ENCODE data around the gene CABLES1. TPM values are rescaled to one million over a fixed set of nuclear protein-coding genes. Genes with fewer than 3 reads are reported as not detected.
"Not testable (repeated sequence)": the region's sequence is repeated elsewhere in the genome, so short reads cannot be mapped to it uniquely, and the experiment has no call there.

CABLES1 gene
- total RNA-seq = 6.9 and 7.2 TPM in 2 replicates
- 10.8 TPM in 2 replicates for polyA plus RNA-seq

- peaks cover 32% of the 10 kb centered on the region for H3K79me2 ChIP-seq
- no peaks in the 10 kb centered on the region for H3K9me2 ChIP-seq (replicated peaks; ENCODE audit: insufficient read depth)
- 5% methylated on average over 42 of the region's 67 CpGs for WGBS (ENCODE audit: low lambda C conversion rate, missing lambda C conversion rate)
- H2AFZ ChIP-seq = peak within 1 kb of the TSS; percentile 77
- H3K4me1 ChIP-seq (ENCODE audit: insufficient read depth) = peaks cover 27% of the 10 kb centered on the region
- no peaks in the 10 kb centered on the region for H3K9me3 ChIP-seq (ENCODE audit: low read depth)
- no peaks in the 10 kb centered on the region for H4K20me1 ChIP-seq (ENCODE audit: insufficient read depth, poor library complexity, severe bottlenecking)
- H3K27ac ChIP-seq = peak within 1 kb of the TSS; percentile 50
- TF ChIP-seq EZH2phosphoT487 (IDR thresholded peaks at IDR 0.05; ENCODE audit: low read depth, severe bottlenecking, unreplicated experiment) (no peak), EZH2 (IDR thresholded peaks at IDR 0.05; ENCODE audit: borderline replicate concordance) (no peak), CTCF (IDR thresholded peaks at IDR 0.05; ENCODE audit: poor library complexity) (no peak)
- peak within 1 kb of the TSS; percentile 62 for H3K4me3 ChIP-seq
- no peaks in the 10 kb centered on the region for H3K36me3 ChIP-seq (replicated peaks; ENCODE audit: insufficient read depth, low read depth)
- H3K27me3 ChIP-seq = no peaks in the 10 kb centered on the region
- H3K4me2 ChIP-seq = peak within 1 kb of the TSS; percentile 96
- DNase-seq (ENCODE audit: low spot score) = peak; percentile 83
These were observed at the start of gene CABLES1 for GRCh38 chr18:23134780-23135549. CABLES1 (plus strand) TSS chr18:23135485; CDS start chr18:23135763, 278 bp downstream.

- 51% methylated on average over 3 of the region's 3 CpGs for WGBS (ENCODE audit: low lambda C conversion rate, missing lambda C conversion rate)
- H2AFZ ChIP-seq = no peak overlapping the region
- H4K20me1 ChIP-seq (ENCODE audit: insufficient read depth, poor library complexity, severe bottlenecking) = no peaks in the 10 kb centered on the region
- H3K27ac ChIP-seq = no peak overlapping the region
- no peaks in the 10 kb centered on the region for H3K27me3 ChIP-seq
- no peak overlapping the region for H3K4me2 ChIP-seq
- no peaks in the 10 kb centered on the region for H3K9me3 ChIP-seq (ENCODE audit: low read depth)
- no peaks in the 10 kb centered on the region for H3K9me2 ChIP-seq (replicated peaks; ENCODE audit: insufficient read depth)
- H3K4me3 ChIP-seq = no peak overlapping the region
- DNase-seq (ENCODE audit: low spot score) = no peak
- no peaks in the 10 kb centered on the region for H3K36me3 ChIP-seq (replicated peaks; ENCODE audit: insufficient read depth, low read depth)
- no peak for TF ChIP-seq EZH2 (IDR thresholded peaks at IDR 0.05; ENCODE audit: borderline replicate concordance)
- TF ChIP-seq EZH2phosphoT487 (IDR thresholded peaks at IDR 0.05; ENCODE audit: low read depth, severe bottlenecking, unreplicated experiment) = no peak
- TF ChIP-seq CTCF (IDR thresholded peaks at IDR 0.05; ENCODE audit: poor library complexity) = no peak
- no peaks in the 10 kb centered on the region for H3K4me1 ChIP-seq (ENCODE audit: insufficient read depth)
- no peaks in the 10 kb centered on the region for H3K79me2 ChIP-seq
These were observed 47.9 kb upstream of the CABLES1 start for GRCh38 chr18:23087352-23087751.

GRCh38 chr18:23088310-23088709 is 47.0 kb upstream of the CABLES1 start:
- no peak overlapping the region for H3K27ac ChIP-seq
- no peaks in the 10 kb centered on the region for H4K20me1 ChIP-seq (ENCODE audit: insufficient read depth, poor library complexity, severe bottlenecking)
- no peak for DNase-seq (ENCODE audit: low spot score)
- TF ChIP-seq EZH2 (IDR thresholded peaks at IDR 0.05; ENCODE audit: borderline replicate concordance) = no peak
- H3K9me3 ChIP-seq (ENCODE audit: low read depth) = no peaks in the 10 kb centered on the region
- H2AFZ ChIP-seq = no peak overlapping the region
- H3K4me1 ChIP-seq (ENCODE audit: insufficient read depth) = no peaks in the 10 kb centered on the region
- H3K27me3 ChIP-seq = no peaks in the 10 kb centered on the region
- no peak overlapping the region for H3K4me3 ChIP-seq
- no peak overlapping the region for H3K4me2 ChIP-seq
- no peaks in the 10 kb centered on the region for H3K79me2 ChIP-seq
- no peaks in the 10 kb centered on the region for H3K9me2 ChIP-seq (replicated peaks; ENCODE audit: insufficient read depth)
- 96% methylated on average over 7 of the region's 7 CpGs for WGBS (ENCODE audit: low lambda C conversion rate, missing lambda C conversion rate)
- no peaks in the 10 kb centered on the region for H3K36me3 ChIP-seq (replicated peaks; ENCODE audit: insufficient read depth, low read depth)

GRCh38 chr18:23091017-23091993 is 44.0 kb upstream of the CABLES1 start:
- H3K4me3 ChIP-seq; H3K27me3 ChIP-seq; H2AFZ ChIP-seq; DNase-seq (ENCODE audit: low spot score); H3K79me2 ChIP-seq; H3K9me2 ChIP-seq (replicated peaks; ENCODE audit: insufficient read depth); H3K36me3 ChIP-seq (replicated peaks; ENCODE audit: insufficient read depth, low read depth); H3K27ac ChIP-seq; H4K20me1 ChIP-seq (ENCODE audit: insufficient read depth, poor library complexity, severe bottlenecking); H3K4me2 ChIP-seq; H3K4me1 ChIP-seq (ENCODE audit: insufficient read depth); H3K9me3 ChIP-seq (ENCODE audit: low read depth): not testable (repeated sequence)
- 89% methylated on average over 8 of the region's 8 CpGs for WGBS (ENCODE audit: low lambda C conversion rate, missing lambda C conversion rate)
